Stomach smooth muscle (tissue), 2 donors: ENCODE results near the gene CLEC6A.

Experiments used
- H3K27ac ChIP-seq: one replicate; pipeline ENCODE4 v1.7.0; 2013; ENCODE audit warnings: mild to moderate bottlenecking, low read length, inconsistent platforms
- H3K27me3 ChIP-seq, 2 donors: one replicate each; pipeline ENCODE4 v1.7.0; 2013; ENCODE audit warnings: low read length in 2 of 2; ENCODE audit not compliant: insufficient read depth in 2 of 2, control insufficient read depth in 1 of 2
- H3K36me3 ChIP-seq, 2 donors: one replicate each; pipeline ENCODE4 v1.7.0; 2013; ENCODE audit warnings: low read length in 2 of 2; ENCODE audit not compliant: control insufficient read depth in 2 of 2, insufficient read depth in 2 of 2
- H3K4me1 ChIP-seq: one replicate; pipeline ENCODE4 v1.7.0; 2013; ENCODE audit warnings: low read length; ENCODE audit not compliant: control insufficient read depth, insufficient read depth
- H3K4me3 ChIP-seq, 2 donors: one replicate each; pipeline ENCODE4 v1.7.0; 2013; ENCODE audit warnings: low read length in 2 of 2
- H3K9ac ChIP-seq, 2 donors: one replicate each; pipeline ENCODE4 v1.7.0; 2013; ENCODE audit warnings: low read length in 2 of 2, mild to moderate bottlenecking in 1 of 2
- H3K9me3 ChIP-seq, 2 donors: one replicate each; pipeline ENCODE4 v1.7.0; 2013; ENCODE audit warnings: low read length in 2 of 2; ENCODE audit not compliant: control insufficient read depth in 2 of 2
- donor health status: healthy.
- donor health status: Pancreatic carcinoma.

CLEC6A gene

DNA sequence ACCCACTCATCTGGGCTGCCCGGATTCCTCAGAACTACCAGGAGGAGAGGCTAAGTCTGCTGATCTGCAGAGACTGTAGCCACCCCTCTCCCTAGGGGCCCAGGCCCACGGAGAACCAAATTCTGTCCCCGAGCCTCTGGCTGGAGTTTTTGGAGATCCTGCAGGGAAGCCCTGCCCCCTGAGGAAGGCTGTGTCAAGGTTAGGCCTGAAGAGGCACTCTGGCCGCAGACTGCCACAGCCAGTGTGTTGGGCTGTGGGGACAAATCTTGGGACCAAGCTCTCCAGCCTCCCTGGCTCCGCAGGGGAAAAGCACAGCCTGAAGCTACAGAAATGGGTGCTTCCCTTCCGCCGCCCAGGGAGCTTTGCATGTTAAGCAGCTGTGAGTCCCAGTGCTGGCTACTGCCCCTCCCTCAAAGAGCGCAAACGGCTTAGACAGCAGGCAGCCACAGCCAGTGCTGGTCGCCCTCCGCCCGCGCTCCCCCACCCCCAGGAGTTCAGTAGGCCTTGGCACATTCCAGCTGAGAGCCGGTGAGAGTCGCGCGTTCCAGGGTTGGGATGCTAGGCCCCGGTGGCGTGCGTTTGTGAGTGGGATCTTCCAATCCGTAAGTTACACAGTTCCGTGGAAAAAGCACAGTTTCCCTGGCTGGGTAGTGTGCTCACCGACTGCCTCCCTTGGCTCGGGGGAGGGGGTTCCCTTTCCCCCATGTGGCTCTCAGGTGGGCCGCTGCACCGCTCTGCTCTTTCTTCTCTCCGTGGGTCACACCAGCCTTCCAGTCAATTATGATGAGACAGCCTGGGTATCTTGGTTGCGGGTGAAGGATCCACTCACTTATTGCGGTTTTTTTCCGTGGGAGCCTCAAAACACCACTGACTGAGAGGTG lies 71.7 kb downstream of the CLEC6A start:
- no peaks in the 10 kb centered on the region for H3K36me3 ChIP-seq
- H3K27ac ChIP-seq, result no peak overlapping the region
- no peak overlapping the region for H3K4me3 ChIP-seq
- no peaks in the 10 kb centered on the region for H3K9me3 ChIP-seq
- H3K27me3 ChIP-seq, result peaks cover 2 to 3% of the 10 kb centered on the region in 2 donors
- no peak overlapping the region for H3K9ac ChIP-seq
- H3K4me1 ChIP-seq, result no peaks in the 10 kb centered on the region
